ENCODE results near the gene GRIN2A.

GRIN2A gene

GRCh38 chr16:9766891-9767290 is 415.3 kb downstream of the GRIN2A start:
- TF ChIP-seq POLR2A (IDR thresholded peaks at IDR 0.05; ENCODE audit: low read length) (no peak), GATA1 (IDR thresholded peaks at IDR 0.05; ENCODE audit: low read depth, low read length) (no peak)

GRCh38 chr16:9763505-9763904 is 418.7 kb downstream of the GRIN2A start:
- DNase-seq: no peak
- TF ChIP-seq GATA1 (IDR thresholded peaks at IDR 0.05; ENCODE audit: low read depth, low read length) (no peak), POLR2A (IDR thresholded peaks at IDR 0.05; ENCODE audit: low read length) (no peak)

More at GRCh38 chr16:9766891-9767290, 415.3 kb downstream of the GRIN2A start:
- no peak for DNase-seq

- DNase-seq: no peak
- TF ChIP-seq GATA1 (IDR thresholded peaks at IDR 0.05; ENCODE audit: low read depth, low read length) (no peak), POLR2A (IDR thresholded peaks at IDR 0.05; ENCODE audit: low read length) (no peak)
These were observed 420.4 kb downstream of the GRIN2A start for GRCh38 chr16:9761870-9762269.

- no peak for DNase-seq
- no peak for TF ChIP-seq POLR2A (IDR thresholded peaks at IDR 0.05; ENCODE audit: low read length)
These were observed 424.5 kb downstream of the GRIN2A start for GRCh38 chr16:9757687-9758086.

- DNase-seq: no peak
- TF ChIP-seq GATA1 (IDR thresholded peaks at IDR 0.05; ENCODE audit: low read depth, low read length) (no peak), POLR2A (IDR thresholded peaks at IDR 0.05; ENCODE audit: low read length) (no peak)
These were observed 425.8 kb downstream of the GRIN2A start for GRCh38 chr16:9756434-9756833.

- no peak for DNase-seq
- no peak for TF ChIP-seq GATA1 (IDR thresholded peaks at IDR 0.05; ENCODE audit: low read depth, low read length)
These were observed 427.1 kb downstream of the GRIN2A start for GRCh38 chr16:9755081-9755480.

GRCh38 chr16:9741776-9742175 is 440.5 kb downstream of the GRIN2A start:
- TF ChIP-seq GATA1 (IDR thresholded peaks at IDR 0.05; ENCODE audit: low read depth, low read length) (no peak), POLR2A (IDR thresholded peaks at IDR 0.05; ENCODE audit: low read length) (no peak)
- DNase-seq: no peak

GRCh38 chr16:9739301-9739700 is 442.9 kb downstream of the GRIN2A start:
- DNase-seq: no peak
- TF ChIP-seq POLR2A (IDR thresholded peaks at IDR 0.05; ENCODE audit: low read length) (no peak), GATA1 (IDR thresholded peaks at IDR 0.05; ENCODE audit: low read depth, low read length) (no peak)

GRCh38 chr16:9738690-9739089 is 443.5 kb downstream of the GRIN2A start:
- TF ChIP-seq POLR2A (IDR thresholded peaks at IDR 0.05; ENCODE audit: low read length): no peak
- no peak for TF ChIP-seq GATA1 (IDR thresholded peaks at IDR 0.05; ENCODE audit: low read depth, low read length)
- no peak for DNase-seq

GRCh38 chr16:9736547-9736946 is 445.7 kb downstream of the GRIN2A start:
- DNase-seq: no peak
- TF ChIP-seq POLR2A (IDR thresholded peaks at IDR 0.05; ENCODE audit: low read length) (no peak), GATA1 (IDR thresholded peaks at IDR 0.05; ENCODE audit: low read depth, low read length) (no peak)

GRCh38 chr16:9723136-9723535 is 459.1 kb downstream of the GRIN2A start:
- TF ChIP-seq POLR2A (IDR thresholded peaks at IDR 0.05; ENCODE audit: low read length): no peak
- no peak for TF ChIP-seq GATA1 (IDR thresholded peaks at IDR 0.05; ENCODE audit: low read depth, low read length)

GRCh38 chr16:9713907-9714306 is 468.3 kb downstream of the GRIN2A start:
- TF ChIP-seq GATA1 (IDR thresholded peaks at IDR 0.05; ENCODE audit: low read depth, low read length) (no peak), POLR2A (IDR thresholded peaks at IDR 0.05; ENCODE audit: low read length) (no peak)
- no peak for DNase-seq

More at GRCh38 chr16:9723136-9723535, 459.1 kb downstream of the GRIN2A start:
- DNase-seq: no peak

GRCh38 chr16:9713156-9713555 is 469.1 kb downstream of the GRIN2A start:
- DNase-seq: no peak
- TF ChIP-seq GATA1 (IDR thresholded peaks at IDR 0.05; ENCODE audit: low read depth, low read length): no peak
- TF ChIP-seq POLR2A (IDR thresholded peaks at IDR 0.05; ENCODE audit: low read length): no peak

GRCh38 chr16:9708972-9709620 is 473.1 kb downstream of the GRIN2A start:
- TF ChIP-seq POLR2A (IDR thresholded peaks at IDR 0.05; ENCODE audit: low read length) (no peak), GATA1 (IDR thresholded peaks at IDR 0.05; ENCODE audit: low read depth, low read length) (no peak)

GRCh38 chr16:9706217-9706836 is 475.9 kb downstream of the GRIN2A start:
- TF ChIP-seq GATA1 (IDR thresholded peaks at IDR 0.05; ENCODE audit: low read depth, low read length) (no peak), POLR2A (IDR thresholded peaks at IDR 0.05; ENCODE audit: low read length) (no peak)
- no peak for DNase-seq

More at GRCh38 chr16:9708972-9709620, 473.1 kb downstream of the GRIN2A start:
- no peak for DNase-seq

Measured in erythroblast (primary cell).